ENCODE measurements around the gene FEZF1.

FEZF1 gene

DNA sequence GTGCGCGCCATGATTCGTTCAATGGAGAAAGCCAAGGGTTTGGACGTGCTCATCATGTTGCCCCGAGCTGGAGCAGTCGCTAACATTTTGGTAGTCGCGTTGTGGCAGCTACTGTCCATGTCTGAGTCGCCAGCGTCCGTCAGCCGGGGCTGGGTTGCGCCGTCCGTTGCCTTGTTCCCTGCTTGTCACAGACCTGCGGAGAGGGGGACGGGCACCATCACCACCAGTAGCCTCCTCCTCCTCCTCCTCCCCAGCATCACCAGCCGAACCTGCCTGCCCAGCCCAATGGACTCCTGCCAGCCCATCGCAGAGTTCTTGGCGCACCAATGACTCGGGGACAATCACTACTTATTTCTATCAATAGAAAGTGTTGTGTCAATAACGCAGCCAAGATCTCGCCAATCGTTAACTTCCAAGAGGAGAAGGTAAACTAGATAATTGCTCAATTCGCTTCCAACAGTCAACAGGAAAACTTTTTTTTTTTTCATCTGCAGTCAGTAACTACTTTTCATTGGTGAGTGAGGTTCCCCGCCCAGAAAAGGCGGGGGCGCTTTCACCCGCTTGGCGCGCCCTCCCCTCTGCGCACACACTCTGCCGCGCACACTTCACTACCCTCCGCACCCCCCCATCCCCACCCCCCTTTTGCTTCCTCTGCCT lies at the start of gene FEZF1:
Gene FEZF1, minus strand, starts transcription at position 432 of the 657 bp plus-strand sequence. Its CDS starts 313 bp downstream, at position 119.
- DNase-seq, result no peak

DNA sequence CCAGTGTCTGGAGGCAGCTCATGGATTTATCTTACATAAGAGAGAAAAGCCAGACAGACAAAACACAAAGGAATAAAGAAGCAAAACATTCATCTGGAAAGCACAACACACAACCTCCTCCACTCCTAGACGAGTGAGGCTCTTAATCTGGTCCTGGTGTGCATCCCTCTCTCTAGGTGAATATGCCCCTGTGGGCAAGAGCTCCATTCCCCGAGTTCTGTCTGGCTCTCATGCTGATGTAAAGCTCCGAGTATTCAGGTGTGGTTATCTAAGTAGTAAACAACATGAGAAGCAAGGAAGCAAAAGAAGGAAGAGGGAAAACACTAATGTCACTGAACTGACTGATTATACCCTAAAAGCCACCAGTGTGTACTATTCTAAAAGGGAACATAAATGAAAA lies 47.9 kb upstream of the FEZF1 start:
- no peak for DNase-seq

DNA sequence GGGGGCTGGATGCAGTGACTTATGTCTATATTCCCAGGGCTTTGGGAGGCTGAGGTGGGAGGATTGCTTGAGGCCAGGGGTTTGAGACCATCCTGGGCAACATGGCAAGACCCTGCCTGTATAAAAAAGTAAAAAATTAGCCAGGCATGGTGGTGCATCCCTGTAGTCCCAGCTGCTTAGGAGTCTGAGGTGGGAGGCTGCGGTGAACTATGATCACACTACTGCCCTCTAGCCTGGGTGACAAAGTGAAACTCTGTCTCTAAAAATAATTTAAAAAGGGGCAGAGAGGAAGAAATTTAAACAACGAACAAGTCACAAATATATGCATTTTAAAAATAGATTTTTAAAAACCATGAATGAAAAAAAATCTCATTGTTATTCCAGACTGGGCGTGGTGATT lies 46.2 kb upstream of the FEZF1 start:
- DNase-seq, result no peak

DNA sequence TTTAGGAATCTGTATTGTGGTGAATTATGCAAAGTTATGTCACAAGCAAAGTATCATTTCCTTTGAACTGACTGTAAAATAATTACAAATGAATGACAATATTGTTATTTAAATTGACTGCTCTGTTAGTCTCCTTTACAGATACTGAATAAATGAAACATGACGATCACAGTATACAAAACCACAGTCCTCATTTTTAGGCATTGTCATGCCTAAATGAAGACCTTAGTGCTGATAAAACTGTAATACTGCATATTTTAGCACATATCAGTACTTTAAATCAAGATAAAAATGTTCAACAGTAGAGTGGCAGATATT lies 39.7 kb upstream of the FEZF1 start:
- no peak for DNase-seq

DNA sequence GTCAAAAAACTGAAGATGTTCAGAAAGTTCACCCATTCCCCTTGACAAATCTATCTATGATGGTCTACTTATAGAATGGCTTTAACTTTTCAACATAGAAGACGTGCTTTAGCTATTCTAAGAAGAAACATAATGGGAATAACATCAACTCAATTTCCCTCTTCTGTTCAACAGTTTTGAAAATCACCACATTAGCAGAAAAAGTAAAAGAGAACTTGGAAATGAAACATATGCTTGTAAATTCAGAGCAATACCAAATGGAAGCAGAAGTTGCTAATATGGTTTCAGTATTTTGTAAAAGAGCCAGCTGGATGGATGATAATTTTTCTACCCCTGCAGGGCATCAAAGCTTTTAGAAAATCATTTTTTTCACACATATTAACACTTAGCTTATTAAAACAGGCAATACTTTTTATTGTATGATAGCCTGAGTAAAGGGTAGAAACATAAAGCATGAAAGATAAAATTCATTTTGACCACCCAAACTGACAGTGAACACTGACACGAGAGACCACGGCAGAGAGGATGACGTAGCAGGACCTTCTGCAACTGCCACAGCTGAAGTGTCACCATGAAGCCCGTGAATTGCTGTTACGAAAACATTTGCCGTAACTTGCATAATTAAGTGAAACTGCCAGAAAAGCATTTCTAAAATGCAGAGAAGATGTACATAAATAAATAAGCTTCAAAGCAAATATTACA lies 39.2 kb upstream of the FEZF1 start:
- no peak for DNase-seq

DNA sequence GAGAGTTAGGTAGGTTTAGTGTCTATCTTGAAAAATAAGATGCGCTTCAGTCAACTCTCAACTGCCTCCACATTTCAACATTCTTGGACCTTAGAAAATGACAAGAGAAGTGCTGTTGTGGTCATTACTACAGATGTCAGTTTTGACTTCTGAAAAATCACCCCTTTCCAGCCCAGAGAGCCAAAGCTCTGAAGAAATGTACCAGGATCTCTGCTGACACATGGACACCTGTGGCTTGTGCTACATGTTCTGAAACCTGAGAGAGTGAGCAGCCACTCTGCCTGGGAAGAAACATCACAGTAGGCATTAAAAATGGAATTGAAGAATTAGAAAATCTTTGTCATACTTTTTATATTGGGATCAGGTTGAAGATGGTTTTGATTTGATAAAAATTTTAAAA lies 35.9 kb upstream of the FEZF1 start:
- DNase-seq, result no peak

DNA sequence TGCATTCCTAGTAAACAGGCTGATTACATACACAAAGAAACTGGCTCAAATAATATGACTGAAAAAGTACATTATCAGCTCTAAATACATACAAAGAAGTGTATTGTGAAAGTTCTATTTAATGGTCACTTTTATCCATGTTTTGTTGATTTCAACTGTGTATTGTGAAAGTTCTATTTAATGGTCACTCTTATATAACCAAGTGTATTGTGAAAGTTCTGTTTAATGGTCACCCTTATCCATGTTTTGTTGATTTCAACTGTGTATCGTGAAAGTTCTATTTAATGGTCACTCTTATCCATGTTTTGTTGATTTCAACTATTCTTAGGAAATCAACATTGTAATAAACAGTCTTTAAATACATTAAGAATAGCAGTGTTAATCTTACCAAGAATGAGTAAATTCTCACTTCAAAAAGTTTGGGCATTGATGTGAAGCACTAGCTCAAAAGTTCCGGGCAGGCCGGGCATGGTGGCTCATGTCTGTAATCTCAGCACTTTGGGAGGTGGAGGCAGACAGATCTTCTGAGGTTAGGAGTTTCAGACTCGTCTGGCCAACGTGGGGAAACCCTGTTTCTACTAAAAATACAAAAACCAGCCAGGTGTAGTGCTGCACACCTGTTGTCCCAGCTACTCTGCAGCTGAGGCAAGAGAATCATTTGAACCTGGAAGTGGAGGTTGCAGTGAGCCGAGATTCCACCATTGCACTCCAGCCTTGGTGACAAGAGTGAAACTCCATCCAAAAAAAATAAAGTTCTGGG lies 34.8 kb upstream of the FEZF1 start:
- DNase-seq, result no peak

DNA sequence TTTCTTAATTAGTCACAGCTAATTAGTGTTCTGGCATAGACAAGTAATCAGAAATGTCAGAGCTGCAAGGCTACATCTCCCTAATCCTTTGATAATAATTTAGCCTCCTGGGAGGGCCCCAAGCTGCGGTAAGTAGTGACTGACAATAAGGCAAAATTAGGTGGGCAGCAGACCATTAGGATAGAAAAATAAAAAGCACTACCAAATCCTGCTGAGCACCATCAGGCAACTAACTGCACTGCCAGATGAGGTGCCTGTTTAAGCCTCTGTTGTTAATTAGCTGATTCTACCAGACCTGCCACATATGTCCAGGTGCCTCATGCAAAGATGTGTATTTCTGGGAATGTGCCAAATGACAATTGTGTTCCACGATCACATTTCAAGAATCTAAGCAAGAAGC lies 32.5 kb upstream of the FEZF1 start:
- no peak for DNase-seq

DNA sequence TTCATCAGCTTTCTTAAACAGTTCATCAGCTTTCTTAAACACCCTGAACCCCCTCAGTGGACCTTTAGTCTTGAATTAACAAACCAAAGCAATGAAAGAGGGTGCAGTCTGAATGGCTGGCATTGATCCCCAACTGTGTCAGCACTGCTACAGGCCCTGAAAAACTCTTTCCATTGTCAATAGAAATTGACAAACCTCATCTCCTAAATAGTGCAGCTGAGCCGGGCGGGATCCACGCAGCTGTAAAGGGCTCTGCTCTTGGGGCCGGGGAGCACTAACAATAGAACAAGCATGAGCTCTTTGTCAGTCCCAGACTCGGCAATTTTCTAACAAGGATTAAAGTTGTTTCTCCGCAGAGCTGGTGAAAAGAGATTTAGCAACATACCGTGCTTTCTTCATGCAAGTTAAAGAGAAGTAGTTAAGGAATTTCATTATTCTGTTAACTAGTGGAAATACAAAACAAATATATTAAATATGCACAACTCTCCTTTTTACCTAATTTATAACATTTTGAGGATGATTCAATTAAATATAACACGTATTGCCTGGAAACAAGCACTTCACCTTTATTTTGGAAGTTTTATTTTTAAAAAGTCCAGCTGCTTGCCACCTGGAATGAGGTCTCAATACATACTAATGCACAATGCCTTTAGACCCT lies 24.7 kb upstream of the FEZF1 start:
- DNase-seq, result no peak

DNA sequence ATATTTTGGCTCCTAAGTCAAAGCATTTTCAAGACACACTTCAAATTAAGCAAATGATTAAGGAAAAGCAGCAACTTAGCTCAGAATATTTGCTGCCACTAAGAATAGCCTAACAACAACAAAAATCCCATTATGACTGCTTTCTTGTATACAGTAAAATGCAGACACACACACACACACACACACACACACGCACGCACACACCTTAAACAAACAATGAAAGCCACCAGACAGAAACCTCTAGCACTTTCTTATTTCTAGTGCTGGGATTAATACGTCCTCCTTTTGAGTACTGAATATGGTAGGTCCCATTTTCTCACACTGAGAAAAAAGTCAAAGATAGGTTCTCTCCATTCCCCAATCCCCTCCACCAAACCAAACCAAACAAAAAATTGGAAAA lies 23.4 kb upstream of the FEZF1 start:
- no peak for DNase-seq

DNA sequence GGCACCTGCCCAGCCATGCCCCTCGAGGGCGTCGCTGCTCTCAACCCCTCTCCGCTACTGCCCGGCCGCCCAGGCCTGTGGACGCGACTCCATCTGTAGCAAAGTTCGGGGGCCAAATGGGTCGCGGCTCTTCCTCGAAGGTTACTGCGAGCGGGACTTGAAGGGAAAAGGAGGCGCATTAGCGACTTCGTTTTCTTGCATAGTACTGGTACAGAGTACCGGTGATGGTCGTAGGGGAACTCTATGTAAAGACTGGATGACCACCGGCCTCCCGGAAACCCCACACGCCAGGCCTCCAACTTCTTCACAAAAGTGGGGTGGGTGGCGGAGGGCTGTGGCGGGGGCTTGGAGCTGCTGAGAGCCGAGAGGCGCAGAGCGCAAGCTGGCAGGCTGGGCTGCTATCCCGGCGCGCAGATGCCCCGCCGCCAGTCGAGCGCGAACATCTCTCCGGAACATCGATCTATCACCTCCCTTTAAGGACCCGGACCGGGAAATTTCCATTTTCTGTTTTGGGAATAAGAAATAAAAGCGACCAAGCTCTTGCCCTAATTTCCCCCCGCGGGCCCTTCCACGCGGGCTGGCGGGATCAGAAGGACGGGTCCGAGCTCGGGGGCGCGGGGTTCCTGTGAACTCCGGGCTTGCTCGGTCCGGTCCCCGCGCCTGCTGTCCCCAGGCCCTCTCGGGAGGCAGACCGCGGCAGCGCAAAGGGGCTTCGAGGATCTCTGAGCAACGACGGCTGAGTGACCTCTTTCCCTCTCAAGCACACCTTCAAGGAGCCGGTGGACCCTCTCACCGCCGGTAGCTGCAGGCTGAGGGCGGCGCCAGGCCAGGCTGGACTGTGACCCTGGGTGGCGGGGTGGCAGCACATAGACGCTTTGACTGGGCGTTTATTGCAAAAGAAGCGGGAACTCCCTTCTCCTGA lies 12.2 kb upstream of the FEZF1 start:
- DNase-seq, result no peak

DNA sequence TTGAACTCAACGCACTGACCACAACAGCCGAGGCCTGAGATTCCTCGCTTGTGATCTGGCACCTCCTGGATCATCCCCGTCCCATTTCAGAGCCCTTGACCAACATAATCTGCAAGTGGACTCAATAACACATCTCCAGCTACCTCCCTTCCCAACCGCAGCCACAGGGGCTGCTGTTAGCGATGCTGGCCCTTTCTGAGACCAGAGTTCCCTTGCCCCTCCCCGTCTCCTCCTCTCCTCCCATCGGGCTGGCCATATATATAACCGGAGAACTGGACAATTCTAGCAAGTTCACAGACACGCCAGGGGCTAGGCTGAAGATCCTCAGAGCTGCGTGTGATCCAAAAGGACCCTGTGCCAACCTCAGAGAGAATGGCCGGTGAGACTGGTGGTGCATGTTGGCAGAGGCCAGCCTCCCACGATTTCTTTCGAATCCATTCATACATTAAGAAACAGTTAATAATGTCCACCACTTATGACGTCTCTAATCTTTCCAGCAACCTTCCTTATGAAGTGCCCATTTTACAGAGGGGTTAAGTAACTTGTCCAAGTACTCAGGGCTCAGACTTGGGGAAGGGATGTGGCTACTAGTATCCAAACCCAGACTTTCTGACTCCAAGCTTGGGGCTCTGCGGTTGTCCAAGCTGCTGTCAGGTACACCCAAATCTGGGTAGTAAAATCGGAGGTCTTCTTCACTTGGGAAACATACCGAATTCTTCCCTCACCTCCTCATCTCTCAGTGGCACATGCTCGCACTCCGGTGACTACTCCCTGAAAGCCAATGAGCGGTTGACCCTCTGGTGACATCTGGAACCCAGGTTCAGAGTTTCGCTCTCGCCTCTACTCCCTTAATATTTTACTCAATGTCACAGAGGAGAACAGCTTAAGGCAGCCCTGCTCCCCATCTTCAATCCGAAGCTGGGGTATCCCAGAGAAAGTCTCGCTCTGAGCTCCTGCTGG lies 11.2 kb upstream of the FEZF1 start:
- no peak for DNase-seq

DNA sequence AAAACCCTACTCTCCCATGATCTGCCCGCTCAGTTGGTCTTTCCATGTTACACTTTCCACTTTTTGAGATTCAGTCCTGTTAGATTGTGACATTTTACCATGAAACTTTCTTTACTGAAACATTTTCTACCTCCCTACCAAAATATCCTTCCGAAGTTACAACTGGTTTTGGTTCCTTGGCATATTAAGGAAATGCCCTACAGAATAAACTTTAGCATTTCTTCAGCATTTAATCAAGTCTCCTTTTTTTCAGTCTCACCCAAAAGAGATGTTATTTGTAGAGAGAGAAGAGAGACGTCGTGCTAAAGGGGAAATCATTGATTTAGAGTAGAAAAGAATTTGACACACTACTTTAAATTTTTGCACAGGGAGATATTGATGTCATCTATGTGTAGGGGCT lies 9.7 kb upstream of the FEZF1 start:
- no peak for DNase-seq

DNA sequence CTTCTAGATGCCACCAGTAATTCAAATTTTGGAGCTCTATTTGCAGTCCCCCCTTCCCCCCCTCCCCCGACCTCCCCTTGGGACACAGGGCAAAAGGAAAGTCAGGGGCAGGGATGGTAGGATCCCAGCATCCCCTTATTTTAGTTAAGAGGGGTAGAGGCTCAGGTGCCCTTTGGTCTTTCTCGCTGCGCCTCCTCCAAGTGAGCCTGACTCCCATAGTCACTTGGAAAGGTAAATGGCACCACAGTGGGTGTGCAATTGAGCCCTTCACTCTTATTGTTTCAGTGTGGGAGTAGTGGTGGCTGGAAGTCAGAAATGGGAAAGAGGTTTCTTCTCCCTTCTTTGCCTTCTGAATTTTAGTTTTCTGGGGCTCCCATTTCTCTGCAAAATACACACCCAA lies 8.2 kb upstream of the FEZF1 start:
- DNase-seq, result no peak

DNA sequence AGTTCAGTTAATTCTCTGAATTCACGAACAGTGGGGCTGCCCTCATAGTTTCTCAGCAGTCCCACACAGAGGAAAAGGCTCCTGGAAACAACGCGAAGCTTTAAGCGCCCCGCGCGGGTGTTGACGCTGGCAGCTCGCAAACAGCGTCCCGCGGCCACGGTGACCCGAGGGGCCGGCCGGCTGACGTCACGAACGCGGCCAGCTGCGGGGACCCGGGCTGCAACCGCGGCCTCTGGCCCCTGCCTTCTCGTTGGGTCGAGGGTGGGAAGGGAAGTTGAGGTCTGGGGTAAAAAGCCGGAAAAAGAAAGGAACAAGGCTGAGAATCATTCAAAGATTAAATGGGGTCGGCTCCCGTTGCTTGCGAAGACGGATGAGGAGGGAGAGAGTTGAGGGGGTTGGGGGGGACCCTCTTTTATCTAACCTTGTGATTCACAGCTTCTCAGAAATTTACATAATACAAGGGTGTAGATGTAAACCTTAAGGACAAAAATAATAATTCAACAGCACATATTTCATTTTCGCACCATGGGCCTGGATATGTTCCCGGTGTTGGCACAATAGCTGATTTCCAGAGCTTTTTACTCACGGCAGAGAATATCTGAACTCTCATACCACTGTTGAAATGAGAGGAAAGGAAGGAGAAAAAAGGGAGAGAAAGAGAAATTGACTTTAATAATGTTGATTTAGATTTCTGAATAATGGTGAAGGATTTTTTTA lies 7.3 kb upstream of the FEZF1 start:
- DNase-seq, result no peak

DNA sequence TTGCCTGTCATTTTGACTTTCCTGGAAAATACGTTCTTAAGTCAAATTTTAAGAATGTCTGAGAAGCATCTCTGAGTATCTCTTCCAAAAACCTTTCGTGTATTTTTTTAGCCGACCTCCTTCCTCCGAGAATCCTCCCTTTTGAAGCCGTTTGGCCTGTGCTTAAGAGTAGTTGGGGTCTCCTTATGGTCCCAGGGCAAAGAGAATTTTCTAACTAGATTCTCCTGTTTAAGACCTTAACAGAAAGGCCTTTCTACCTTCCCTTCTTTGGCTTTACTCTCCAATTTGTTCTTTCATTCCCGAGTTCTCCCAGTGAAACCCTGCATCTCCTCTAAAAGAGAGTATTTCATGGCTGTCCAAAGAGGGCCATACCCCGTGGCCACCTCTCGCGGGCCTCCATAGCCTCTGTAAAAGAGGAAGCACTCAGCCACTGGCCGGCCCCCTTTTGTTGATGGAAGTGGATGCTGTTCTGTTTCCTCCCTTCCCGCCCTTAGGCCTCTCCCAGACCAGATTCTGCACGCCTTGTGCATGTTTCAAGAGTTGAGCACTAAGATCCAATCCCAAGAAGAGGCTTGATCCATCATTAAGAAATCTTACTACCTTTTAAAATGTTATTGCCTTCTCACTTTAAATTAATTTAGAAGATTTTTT lies 6.6 kb upstream of the FEZF1 start:
- no peak for DNase-seq

DNA sequence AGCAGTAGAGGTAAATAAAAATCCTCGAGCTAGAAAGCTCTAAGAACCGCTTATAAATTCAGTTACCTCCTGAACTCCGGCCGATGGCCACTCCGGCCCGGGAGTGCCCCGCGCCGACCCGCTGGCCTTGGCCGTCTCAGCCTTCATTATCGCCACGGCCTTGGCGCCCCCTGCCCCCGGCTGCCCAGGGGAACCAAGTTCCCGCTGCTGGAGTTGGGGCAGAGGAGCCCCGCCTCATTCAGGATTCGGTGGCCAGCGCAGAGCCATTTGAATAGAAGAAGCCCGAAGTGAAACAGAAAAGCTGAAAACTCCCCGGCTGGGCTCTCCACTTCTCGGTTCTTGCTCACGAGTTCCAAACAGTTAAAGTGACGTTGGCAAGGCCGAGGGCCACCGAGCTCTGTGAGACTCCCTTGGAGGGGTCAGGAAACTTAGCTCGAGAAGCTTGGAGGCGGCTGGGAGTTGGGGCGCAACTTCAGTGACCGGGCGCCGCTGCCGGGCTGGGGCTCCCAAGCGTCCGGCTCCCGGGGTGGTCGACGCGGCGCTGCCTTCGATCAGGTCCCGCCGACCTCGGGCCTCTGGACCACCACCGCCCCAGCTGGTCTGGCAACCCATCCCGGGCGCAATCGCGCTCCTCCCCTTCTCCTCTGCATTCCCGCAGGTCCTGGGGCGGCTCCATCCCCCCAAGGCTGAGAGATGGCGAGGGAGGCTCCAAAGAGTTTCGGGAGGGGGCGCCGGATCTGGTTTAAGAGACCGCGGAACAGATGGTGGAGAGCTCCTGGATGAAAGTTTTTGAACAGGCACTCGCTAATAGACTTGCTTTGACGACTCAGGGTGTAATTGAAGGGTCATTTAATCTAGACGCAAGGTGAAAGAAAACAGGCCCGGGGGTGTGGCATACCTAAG lies 5.8 kb upstream of the FEZF1 start:
- no peak for DNase-seq

DNA sequence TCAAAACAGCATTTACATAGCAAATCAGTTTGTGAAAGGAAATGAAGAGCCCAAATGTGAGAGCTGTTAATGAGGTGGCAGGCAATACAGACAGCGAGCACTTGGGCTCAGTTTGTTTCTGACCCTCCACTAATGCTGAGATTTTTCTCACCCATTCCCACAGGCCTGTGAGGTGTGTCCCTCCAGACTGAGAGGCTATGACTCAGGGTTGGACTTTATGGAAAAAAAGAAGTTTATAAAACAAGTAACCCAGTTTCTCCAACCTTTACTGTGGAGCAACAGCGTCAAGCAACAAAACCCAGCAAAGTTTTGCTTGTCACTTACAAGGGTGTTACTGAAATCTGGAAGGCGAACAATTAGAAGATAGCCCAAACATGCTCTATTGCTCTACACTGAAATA lies 4.9 kb upstream of the FEZF1 start:
- DNase-seq, result no peak

DNA sequence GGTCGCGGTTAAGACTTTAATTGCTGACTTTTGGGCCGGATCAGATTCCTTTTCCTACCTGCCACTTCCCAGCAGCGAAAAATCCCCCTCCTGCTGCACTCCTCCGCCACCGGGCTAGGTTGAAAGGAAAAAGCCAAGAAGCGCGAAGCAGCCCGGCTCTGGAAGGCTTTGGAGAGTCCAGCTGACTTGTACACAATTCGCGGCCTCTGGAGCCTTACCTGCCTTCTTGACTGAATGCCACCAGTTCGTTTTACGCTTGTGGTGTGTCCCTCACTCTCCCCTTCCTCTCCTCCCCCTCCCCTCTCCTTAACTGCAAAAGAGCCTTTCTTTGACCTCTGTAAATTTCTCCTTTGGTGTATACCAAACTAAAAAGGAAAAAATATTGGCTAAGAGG lies 2.7 kb upstream of the FEZF1 start:
- no peak for DNase-seq
